Fibroblast of lung (primary cell): ENCODE results near the gene ANKRD40CL. TPM values are rescaled to one million over a fixed set of nuclear protein-coding genes. Genes with fewer than 3 reads are reported as not detected.
"Not testable (repeated sequence)": the region's sequence is repeated elsewhere in the genome, so short reads cannot be mapped to it uniquely, and the experiment has no call there.

Experiments used
- DNase-seq, 2 donors: peaks; one replicate each; pipeline versions ENCODE4 v3.0.0 to v3.0.0-alpha.2; 2010; ENCODE audit warnings: low read depth in 2 of 2
- H2AFZ ChIP-seq: 2 replicates; pipeline ENCODE4 v1.5.1; 2012; ENCODE audit warnings: low read length, control low read depth, inconsistent platforms
- H3K27ac ChIP-seq: 2 replicates; pipeline ENCODE4 v1.5.1; 2011; ENCODE audit warnings: low read length, control low read depth; ENCODE audit not compliant: insufficient read depth
- H3K27me3 ChIP-seq: 2 replicates; pipeline ENCODE4 v1.5.1; 2011; ENCODE audit warnings: mild to moderate bottlenecking, low read length; ENCODE audit not compliant: control insufficient read depth, insufficient read depth
- H3K36me3 ChIP-seq: 2 replicates; pipeline ENCODE4 v1.5.1; 2011; ENCODE audit warnings: low read length; ENCODE audit not compliant: control insufficient read depth, insufficient read depth
- H3K4me1 ChIP-seq: 2 replicates; pipeline ENCODE4 v1.5.1; 2011; ENCODE audit warnings: low read length; ENCODE audit not compliant: control insufficient read depth, insufficient read depth; ENCODE audit errors: extremely low read depth
- H3K4me2 ChIP-seq: 2 replicates; pipeline ENCODE4 v1.5.1; 2011; ENCODE audit warnings: low read length, control low read depth; ENCODE audit not compliant: insufficient read depth; ENCODE audit errors: extremely low read depth
- H3K4me3 ChIP-seq, 4 experiments: fragments of 200-600 bp in 1 of 4; sonication (generic) in 1 of 4; replicated peaks in 1 of 4; 2 replicates each; pipeline ENCODE4 v1.5.1; 2011 to 2016; ENCODE audit warnings: low read length in 4 of 4, low read depth in 3 of 4, mild to moderate bottlenecking in 3 of 4, control low read depth in 2 of 4, inconsistent platforms in 1 of 4, mixed read lengths in 1 of 4; ENCODE audit not compliant: insufficient read depth in 1 of 4; ENCODE audit errors: control extremely low read depth in 1 of 4
- H3K79me2 ChIP-seq: 2 replicates; pipeline ENCODE4 v1.5.1; 2012; ENCODE audit warnings: mild to moderate bottlenecking, low read length, inconsistent platforms; ENCODE audit not compliant: control insufficient read depth, insufficient read depth
- H3K9ac ChIP-seq: 2 replicates; pipeline ENCODE4 v1.5.1; 2011; ENCODE audit warnings: mild to moderate bottlenecking, low read length, control low read depth; ENCODE audit not compliant: insufficient read depth
- H3K9me3 ChIP-seq: 2 replicates; pipeline ENCODE4 v1.5.1; 2012; ENCODE audit warnings: low read depth, low read length; ENCODE audit not compliant: control insufficient read depth, insufficient read depth
- H4K20me1 ChIP-seq: 2 replicates; pipeline ENCODE4 v1.5.1; 2011; ENCODE audit warnings: low read length; ENCODE audit not compliant: control insufficient read depth, insufficient read depth; ENCODE audit errors: extremely low read depth
- CTCF ChIP-seq, 2 donors: IDR thresholded peaks in 1 of 2; conservative IDR thresholded peaks in 1 of 2; 1 replicate in 1 of 2; 2 replicates in 1 of 2; pipeline ENCODE4 v1.5.1; 2011 to 2012; ENCODE audit warnings: low read length in 2 of 2, control low read depth in 1 of 2, inconsistent platforms in 1 of 2, low read depth in 1 of 2, mild to moderate bottlenecking in 1 of 2
- EZH2 ChIP-seq: IDR thresholded peaks from 2 replicates; pipeline ENCODE4 v1.5.1; 2012; ENCODE audit warnings: low read length, control low read depth, mild to moderate bottlenecking; ENCODE audit errors: missing control alignments
- polyA plus RNA-seq, 2 donors: library from polyadenylated mRNA; depleted of rRNA in 1 of 2; stranded (reverse) in 1 of 2; unstranded in 1 of 2; fragments of >200 nt; gene quantifications; 2 replicates each; pipeline ENCODE4 v1.2.1, GENCODE V29; 2011 to 2012; ENCODE audit warnings: missing spikeins in 1 of 2
- total RNA-seq: library from RNA; depleted of rRNA; stranded (reverse); fragments of >200 nt; gene quantifications from 2 replicates; pipeline ENCODE4 v1.2.1, GENCODE V29; 2014

Gene ANKRD40CL
- total and polyA plus RNA-seq, 2 donors (not counting 1 experiment from before 2014, with no cell fraction given): not detected

GRCh38 chr17:50805486-50805885 lies 38.2 kb upstream of the ANKRD40CL start:
- no peak for TF ChIP-seq CTCF (conservative IDR thresholded peaks at IDR 0.05 in 1 of 2, IDR thresholded peaks at IDR 0.05 in 1 of 2; ENCODE audit: low read depth in 1 of 2, low read length in 2 of 2)
- TF ChIP-seq EZH2: no peak
- no peaks in the 10 kb centered on the region for H4K20me1 ChIP-seq
- no peak overlapping the region for H3K27ac ChIP-seq
- H3K27me3 ChIP-seq: no peaks in the 10 kb centered on the region
- no peaks in the 10 kb centered on the region for H3K4me1 ChIP-seq
- DNase-seq: no peak
- H3K4me2 ChIP-seq: no peak overlapping the region
- H2AFZ ChIP-seq: no peak overlapping the region
- no peak overlapping the region for H3K4me3 ChIP-seq
- H3K79me2 ChIP-seq: no peaks in the 10 kb centered on the region
- no peaks in the 10 kb centered on the region for H3K36me3 ChIP-seq
- H3K9ac ChIP-seq: no peak overlapping the region
- H3K9me3 ChIP-seq: no peaks in the 10 kb centered on the region

GRCh38 chr17:50804749-50805475 lies 37.6 kb upstream of the ANKRD40CL start:
- H3K27me3 ChIP-seq, H3K4me2 ChIP-seq, H3K27ac ChIP-seq, H3K79me2 ChIP-seq, H3K9ac ChIP-seq, H4K20me1 ChIP-seq, H3K4me1 ChIP-seq, H3K4me3 ChIP-seq, H3K36me3 ChIP-seq, H3K9me3 ChIP-seq, DNase-seq, H2AFZ ChIP-seq: not testable (repeated sequence)

GRCh38 chr17:50803676-50804075 lies 36.4 kb upstream of the ANKRD40CL start:
- Histone ChIP-seq H3K9me3 (no peaks in the 10 kb centered on the region), H4K20me1 (no peaks in the 10 kb centered on the region), H3K4me1 (no peaks in the 10 kb centered on the region), H2AFZ (no peak overlapping the region), H3K36me3 (no peaks in the 10 kb centered on the region), H3K4me2 (no peak overlapping the region), H3K4me3 (no peak overlapping the region), H3K79me2 (no peaks in the 10 kb centered on the region), H3K9ac (no peak overlapping the region), H3K27ac (no peak overlapping the region), H3K27me3 (no peaks in the 10 kb centered on the region)
- DNase-seq: no peak
- TF ChIP-seq CTCF (conservative IDR thresholded peaks at IDR 0.05 in 1 of 2, IDR thresholded peaks at IDR 0.05 in 1 of 2; ENCODE audit: low read depth in 1 of 2, low read length in 2 of 2): no peak
